ENCODE data around the gene DCTN2. TPM values are rescaled to one million over a fixed set of nuclear protein-coding genes. Genes with fewer than 3 reads are reported as not detected.
A peak's percentile ranks its signal among the peaks of the same experiment; 100 is the strongest.

Gene DCTN2
- total and polyA plus RNA-seq, 4 donors = 60.0 to 110 (median 84.2) TPM

GRCh38 chr12:57522011-57522886 lies 24.7 kb downstream of the DCTN2 start, which contains the start of gene MBD6:
TSS of gene MBD6 (plus strand) at chr12:57522824. CDS start at chr12:57524304, 1,480 bp downstream.
- ATAC-seq (ENCODE audit: insufficient read depth, low FRiP score) (peak; percentile 45), DNase-seq (peak; percentile 94 to 95 (median 95))
- H3K9me3 ChIP-seq (ENCODE audit: control insufficient read depth in 4 of 4, insufficient read depth in 3 of 4, low read length in 3 of 4) = no peaks in the 10 kb centered on the region
- WGBS, 2 donors = 1% methylated on average over 19 to 57 of the region's 57 CpGs
- peak within 1 kb of the TSS; percentile 97 to 98 for H3K27ac ChIP-seq (ENCODE audit: low read depth in 1 of 2, low read length in 1 of 2)
- H3K27me3 ChIP-seq (ENCODE audit: control insufficient read depth in 3 of 3, insufficient read depth in 3 of 3, low read length in 2 of 3) = no peaks in the 10 kb centered on the region
- no peak for TF ChIP-seq CTCF (IDR thresholded peaks at IDR 0.05; ENCODE audit: control extremely low read depth, extremely low read depth)
- H3K9ac ChIP-seq (ENCODE audit: insufficient read depth in 1 of 2, low read length in 2 of 2) = peak within 1 kb of the TSS; percentile 87 to 91
- H3K4me3 ChIP-seq = peak within 1 kb of the TSS; percentile 59
- H3K36me3 ChIP-seq (ENCODE audit: control insufficient read depth in 4 of 4, insufficient read depth in 4 of 4, low read length in 4 of 4) = peaks cover 3 to 36% (median 16%) of the 10 kb centered on the region in 4 donors
- H3K4me1 ChIP-seq (ENCODE audit: control insufficient read depth in 5 of 5, insufficient read depth in 5 of 5, low read length in 5 of 5) = peaks cover 4 to 50% (median 34%) of the 10 kb centered on the region in 5 donors

GRCh38 chr12:57521525-57522010 lies 25.4 kb downstream of the DCTN2 start:
- Histone ChIP-seq H3K9ac (ENCODE audit: insufficient read depth in 1 of 2, low read length in 2 of 2) (peak overlapping the region in 1 of 2 donors; percentile 91), H3K27ac (ENCODE audit: low read depth in 1 of 2, low read length in 1 of 2) (peak overlapping the region; percentile 97 to 98), H3K4me3 (no peak overlapping the region), H3K4me1 (ENCODE audit: control insufficient read depth in 5 of 5, insufficient read depth in 5 of 5, low read length in 5 of 5) (peaks cover 4 to 50% (median 34%) of the 10 kb centered on the region in 5 donors), H3K27me3 (ENCODE audit: control insufficient read depth in 3 of 3, insufficient read depth in 3 of 3, low read length in 2 of 3) (no peaks in the 10 kb centered on the region), H3K36me3 (ENCODE audit: control insufficient read depth in 4 of 4, insufficient read depth in 4 of 4, low read length in 4 of 4) (peaks cover 0 to 37% (median 18%) of the 10 kb centered on the region in 4 donors), H3K9me3 (ENCODE audit: control insufficient read depth in 4 of 4, insufficient read depth in 3 of 4, low read length in 3 of 4) (no peaks in the 10 kb centered on the region)
- no peak for ATAC-seq (ENCODE audit: insufficient read depth, low FRiP score)
- WGBS, 2 donors = 41 to 49% methylated on average over 17 of the region's 17 CpGs
- no peak for TF ChIP-seq CTCF (IDR thresholded peaks at IDR 0.05; ENCODE audit: control extremely low read depth, extremely low read depth)
- peak in 1 of 3 donors; percentile 60 for DNase-seq

- Histone ChIP-seq H3K36me3 (ENCODE audit: control insufficient read depth in 4 of 4, insufficient read depth in 4 of 4, low read length in 4 of 4) (peaks cover 7 to 33% (median 23%) of the 10 kb centered on the region in 4 donors), H3K27ac (ENCODE audit: low read depth in 1 of 2, low read length in 1 of 2) (peak within 1 kb of the TSS; percentile 98 to 99), H3K4me3 (peak within 1 kb of the TSS; percentile 85), H3K9me3 (ENCODE audit: control insufficient read depth in 4 of 4, insufficient read depth in 3 of 4, low read length in 3 of 4) (no peaks in the 10 kb centered on the region), H3K9ac (ENCODE audit: insufficient read depth in 1 of 2, low read length in 2 of 2) (peak within 1 kb of the TSS; percentile 94 to 96), H3K27me3 (ENCODE audit: control insufficient read depth in 3 of 3, insufficient read depth in 3 of 3, low read length in 2 of 3) (no peaks in the 10 kb centered on the region), H3K4me1 (ENCODE audit: control insufficient read depth in 5 of 5, insufficient read depth in 5 of 5, low read length in 5 of 5) (peaks cover 4 to 50% (median 34%) of the 10 kb centered on the region in 5 donors)
- TF ChIP-seq CTCF (IDR thresholded peaks at IDR 0.05; ENCODE audit: control extremely low read depth, extremely low read depth) = no peak
- 0 to 1% methylated on average over 48 to 52 of the region's 52 CpGs for WGBS, 2 donors
- DNase-seq = peak; percentile 99 to 100 (median 99)
- ATAC-seq (ENCODE audit: insufficient read depth, low FRiP score) = peak; percentile 85
These were observed 26.8 kb downstream of the DCTN2 start, which contains the start of gene DDIT3 for GRCh38 chr12:57520053-57520818. TSS of gene DDIT3 (minus strand) at chr12:57520514. CDS start at chr12:57517406, 3,108 bp downstream.

Data from lung (tissue), 12 donors.